HG02852 (cell line): Measurements from ENCODE around the gene MTFR1L.
A peak's percentile ranks its signal among the peaks of the same experiment; 100 is the strongest.

Experiments
- ATAC-seq: cut with Tn5 transposase; IDR thresholded peaks from one replicate; pipeline ENCODE4 v1.9.1; 2021; ENCODE audit warnings: mild to moderate bottlenecking, moderate library complexity; ENCODE audit not compliant: unreplicated experiment

MTFR1L gene

GRCh38 chr1:25858906-25859789, 39.4 kb downstream of the MTFR1L start, which contains the start of gene AUNIP:
Gene AUNIP (minus strand): TSS chr1:25859457. CDS start chr1:25859357, 100 bp downstream.
- ATAC-seq, result peak; percentile 77

GRCh38 chr1:25861316-25862286, 41.8 kb downstream of the MTFR1L start:
- ATAC-seq, result no peak

DNA sequence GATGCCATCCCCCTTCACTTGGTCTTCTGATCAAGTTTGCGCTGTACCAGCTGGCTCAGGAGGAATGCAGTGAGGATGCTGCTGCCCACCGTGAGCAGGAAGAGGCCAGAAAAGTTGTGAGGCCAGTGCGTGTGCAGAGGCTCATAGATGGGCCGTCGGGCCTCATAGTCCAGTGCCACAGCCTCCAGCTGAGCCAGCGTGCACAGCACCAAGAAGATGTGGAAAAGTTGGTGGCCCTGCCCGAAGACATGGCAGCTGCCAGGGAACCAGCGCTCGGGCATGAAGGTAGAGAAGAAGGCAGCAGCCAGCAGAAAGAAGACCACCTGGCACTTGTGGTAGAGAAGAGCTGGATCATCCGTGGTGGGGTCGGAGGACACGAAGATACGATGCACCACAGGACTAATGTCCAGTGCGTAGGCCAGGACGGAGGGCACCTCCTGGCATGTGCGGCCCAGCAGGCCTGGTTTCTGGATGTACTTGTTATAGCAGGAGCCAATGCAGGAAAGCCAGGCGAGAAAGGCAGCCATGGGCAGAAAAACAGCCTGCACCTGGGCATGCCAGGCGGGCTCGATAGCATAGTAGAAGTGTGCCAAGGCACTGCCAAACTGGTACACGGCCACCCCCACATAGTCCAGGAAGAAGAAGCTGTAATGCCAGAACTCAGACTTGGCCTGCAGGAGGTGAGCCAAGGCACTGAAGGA, 43.2 kb downstream of the MTFR1L start:
- no peak for ATAC-seq

DNA sequence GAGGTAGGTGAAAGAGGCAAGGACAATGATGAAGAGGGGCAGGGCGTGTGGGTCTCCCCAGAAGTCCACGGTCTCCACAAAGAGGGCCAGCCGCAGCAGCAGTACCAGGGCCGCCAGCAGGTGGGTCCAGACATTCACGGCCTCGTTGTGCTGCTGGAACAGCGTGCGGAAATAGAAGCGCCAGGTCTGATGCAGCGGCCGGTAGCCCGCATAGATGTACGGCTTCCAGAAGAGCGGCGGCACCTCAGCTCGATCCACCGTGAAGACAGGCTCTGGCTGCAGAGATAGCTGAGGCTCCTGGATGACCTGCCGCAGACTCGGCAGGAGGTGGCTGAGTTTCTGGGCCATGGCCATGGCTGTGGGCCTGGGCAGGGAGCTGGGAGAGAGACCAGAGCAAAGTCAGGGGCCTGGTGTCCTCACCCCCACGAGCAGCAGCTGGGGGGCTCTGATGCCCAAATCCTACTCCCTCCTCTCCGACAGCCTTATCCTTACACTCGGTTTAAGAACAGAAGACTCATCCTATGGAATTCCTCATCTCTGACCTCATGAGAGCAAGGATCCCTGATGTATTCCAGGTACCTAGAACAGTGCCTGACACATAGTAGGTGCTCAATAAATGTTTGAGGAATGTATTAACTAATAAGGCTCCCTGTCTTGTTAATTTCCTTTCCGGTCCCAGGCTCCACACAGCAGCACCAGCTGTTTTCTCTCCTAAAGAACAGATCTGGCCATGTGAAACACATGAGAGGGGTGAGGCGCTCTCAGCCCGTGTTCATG, 43.9 kb downstream of the MTFR1L start:
- no peak for ATAC-seq

DNA sequence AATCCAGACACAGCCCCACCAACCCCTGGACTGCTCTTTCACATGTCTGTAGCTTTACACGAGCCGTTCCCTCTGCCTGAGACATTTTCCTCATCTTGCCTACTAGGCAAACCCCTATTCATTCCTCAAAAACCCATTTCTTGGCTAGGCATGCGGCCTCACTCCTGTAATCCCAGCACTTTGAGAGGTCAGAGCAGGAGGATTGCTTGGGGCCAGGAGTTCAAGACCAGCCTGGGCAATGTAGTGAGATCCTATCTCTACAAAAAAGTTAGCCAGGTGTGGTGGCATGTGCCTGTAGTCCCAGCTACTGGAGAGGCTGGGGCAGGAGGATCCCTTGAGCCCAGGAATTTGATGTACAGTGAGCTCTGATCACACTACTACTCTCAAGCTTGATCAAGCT, 44.7 kb downstream of the MTFR1L start:
- ATAC-seq, result no peak

DNA sequence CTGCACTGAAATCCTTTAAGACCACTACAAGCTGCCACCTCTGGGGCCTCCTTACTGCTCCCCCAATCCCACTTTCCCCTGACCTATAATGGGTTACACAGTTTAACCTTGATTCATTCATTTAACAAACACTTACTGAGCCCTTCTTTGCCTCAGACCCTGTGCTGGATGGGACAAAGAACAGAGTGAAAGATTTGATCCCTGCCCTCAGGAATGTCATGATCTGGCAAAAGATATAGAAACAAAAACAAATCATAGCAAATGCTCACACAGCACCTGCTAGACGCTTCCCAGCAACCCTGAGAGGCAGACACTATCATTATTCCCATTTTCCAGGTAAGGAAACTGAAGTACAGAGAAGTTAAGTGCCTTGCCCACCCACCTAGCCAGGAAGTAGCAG, 46.5 kb downstream of the MTFR1L start:
- no peak for ATAC-seq

GRCh38 chr1:25867210-25867991, 47.6 kb downstream of the MTFR1L start:
- no peak for ATAC-seq

GRCh38 chr1:25869909-25870606, 50.3 kb downstream of the MTFR1L start:
- no peak for ATAC-seq

DNA sequence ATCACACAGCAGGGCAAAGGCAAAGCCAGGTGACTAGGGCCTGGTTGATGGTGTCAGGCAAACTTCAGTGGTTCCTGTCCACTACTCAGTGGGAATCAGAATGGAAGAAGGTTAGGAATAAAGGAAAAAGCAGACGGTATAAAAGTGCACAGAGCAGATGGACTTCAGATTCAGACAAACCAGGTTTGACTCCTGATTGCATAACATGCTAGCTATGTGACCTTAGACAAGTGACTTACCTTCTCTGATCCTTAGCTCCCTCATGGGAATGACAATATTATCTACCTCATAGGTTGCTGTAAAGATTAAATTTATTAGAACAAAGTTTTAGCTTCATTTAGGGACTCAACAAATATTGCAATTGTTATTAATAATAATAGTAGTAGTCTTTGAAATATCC, 50.9 kb downstream of the MTFR1L start:
- ATAC-seq, result no peak

DNA sequence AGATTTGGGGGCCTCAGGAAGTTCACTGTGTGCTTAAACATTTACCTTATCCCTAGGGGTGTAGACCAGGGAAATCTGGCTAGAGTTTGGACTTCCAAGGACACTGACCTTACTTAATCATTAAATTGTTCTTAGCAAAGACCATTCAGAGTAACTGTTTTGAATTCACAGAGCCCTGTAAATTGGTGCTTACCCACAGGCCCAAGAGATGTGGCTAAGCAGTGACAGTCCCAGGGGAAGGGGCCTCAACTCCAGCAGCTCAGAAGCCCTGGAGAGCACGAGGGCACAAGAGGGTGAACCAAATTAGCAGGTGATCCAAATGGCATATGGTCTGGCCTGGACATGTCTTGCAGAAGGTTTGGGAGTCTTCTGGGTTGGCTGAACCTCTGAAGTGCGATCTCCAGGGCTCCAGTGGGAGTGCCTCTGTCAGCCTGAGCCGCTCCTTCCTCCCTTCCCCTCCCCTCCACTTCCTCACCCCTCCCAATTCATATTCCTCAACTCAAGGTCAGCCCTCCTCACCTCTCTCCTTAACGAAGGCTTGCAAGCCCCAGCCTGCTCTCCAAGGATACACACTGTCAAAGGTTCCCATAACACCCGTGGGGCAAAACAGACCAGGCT, 51.4 kb downstream of the MTFR1L start:
- no peak for ATAC-seq

GRCh38 chr1:25871704-25872494, 52.1 kb downstream of the MTFR1L start:
- no peak for ATAC-seq

- no peak for ATAC-seq
Measured at GRCh38 chr1:25872713-25873112, 53.0 kb downstream of the MTFR1L start.

- no peak for ATAC-seq
Measured at GRCh38 chr1:25873120-25873519, 53.4 kb downstream of the MTFR1L start.

DNA sequence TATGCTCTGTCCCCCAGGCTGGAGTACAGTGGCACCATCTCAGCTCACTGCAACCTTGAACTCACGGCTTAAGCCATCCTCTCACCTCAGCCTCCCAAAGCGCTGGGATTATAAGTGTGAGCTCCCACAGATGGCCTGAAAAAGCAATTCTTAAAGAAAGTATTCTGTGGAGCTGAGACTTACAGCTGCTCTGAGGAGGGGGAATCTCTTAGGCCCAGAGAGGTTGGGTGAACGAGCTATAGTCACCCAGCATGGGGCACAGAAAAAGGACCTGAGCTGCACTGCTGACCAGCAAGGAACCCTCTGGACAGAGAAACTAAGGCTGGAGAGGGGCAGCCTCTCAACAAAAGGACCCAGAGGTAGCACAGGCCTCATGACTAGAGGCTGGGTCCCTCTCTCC, 54.5 kb downstream of the MTFR1L start:
- no peak for ATAC-seq

- ATAC-seq, result no peak
Measured at GRCh38 chr1:25874635-25875153, 54.9 kb downstream of the MTFR1L start.

DNA sequence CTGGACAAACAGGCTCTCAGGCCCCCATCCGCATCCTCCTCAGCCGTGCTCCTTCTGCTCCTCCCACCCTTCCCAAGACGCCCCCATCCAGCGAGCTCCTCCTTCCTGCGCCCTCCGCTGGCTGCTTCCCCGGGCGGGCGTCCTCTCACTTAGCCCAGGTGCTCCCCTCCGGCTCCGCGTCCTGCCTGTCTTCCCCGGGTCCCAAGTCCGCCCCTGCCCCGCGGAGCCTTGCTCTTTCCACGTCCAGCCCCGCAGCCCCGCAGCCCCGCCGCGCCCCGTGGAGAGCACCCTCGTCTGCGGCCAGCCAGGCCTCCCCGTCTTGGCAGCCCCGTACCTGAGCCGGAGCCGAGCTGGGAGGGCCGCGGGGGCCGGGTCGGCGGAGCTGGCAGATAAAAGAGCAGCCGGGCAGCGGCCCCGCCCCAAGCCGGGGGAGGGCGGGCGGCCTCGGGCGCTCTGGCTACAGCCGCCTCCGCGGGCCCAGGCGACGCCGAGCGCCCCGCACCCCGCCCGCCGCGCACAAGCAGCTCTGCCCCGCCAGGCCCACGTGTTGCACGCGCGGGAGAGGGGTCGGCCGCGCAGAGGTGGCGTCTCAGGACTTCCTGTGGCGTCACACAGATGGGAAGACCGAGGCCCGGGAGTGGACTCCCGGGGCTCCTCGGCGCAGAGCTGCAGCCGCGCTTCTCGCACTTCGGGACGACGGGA, 55.6 kb downstream of the MTFR1L start, which contains the start of gene PAQR7:
PAQR7 (minus strand) TSS at position 555 of the 702 bp plus-strand sequence. CDS start 11,869 bp downstream, outside the sequence.
- peak; percentile 62 for ATAC-seq
